Endothelial cell of umbilical vein (primary cell): Measurements from ENCODE around the gene PIEZO2. TPM values are rescaled to one million over a fixed set of nuclear protein-coding genes. Genes with fewer than 3 reads are reported as not detected.

Source experiments
- BruUV-seq: library from RNA; stranded (reverse); fragments of 400-500 nt; replicated peaks from 2 replicates; lab custom pipeline; 2021; lab: Mats Ljungman, UMichigan
- CTCF ChIA-PET: fragments of 300-600, 350-600 bp; sonication (Branson Sonifier 250); formaldehyde crosslinking; loops from one replicate; lab custom pipeline; 2021; ENCODE audit warnings: antibody characterized with exemption, inconsistent platforms; lab: Charles Lee
- POLR2A ChIA-PET: fragments of 300-600, 350-600 bp; sonication (Branson Sonifier 250); formaldehyde crosslinking; loops from one replicate; lab custom pipeline; 2021; ENCODE audit warnings: antibody characterized with exemption, inconsistent platforms; lab: Charles Lee
- DNase-seq: peaks from one replicate; pipeline ENCODE4 v3.0.0-alpha.2; 2011; ENCODE audit warnings: low read depth, low spot score
- FAIRE-seq: peaks from 2 replicates; lab custom pipeline; 2011; peaks lifted over from hg19 to GRCh38; lab: Jason Lieb, UNC
- H2AFZ ChIP-seq: 2 replicates; pipeline ENCODE4 v1.6.0; 2012; ENCODE audit warnings: low read depth, low read length, control low read depth, inconsistent platforms
- H3K27ac ChIP-seq: 2 replicates; pipeline ENCODE4 v1.5.1; 2011; ENCODE audit warnings: low read depth, mild to moderate bottlenecking, control low read depth, low read length, moderate library complexity; ENCODE audit not compliant: insufficient read depth
- H3K27me3 ChIP-seq, 2 experiments: 2 replicates each; pipeline versions ENCODE4 v1.6.0 to v1.6.1; 2011; ENCODE audit warnings: low read length in 2 of 2, mixed read lengths in 1 of 2; ENCODE audit not compliant: control insufficient read depth in 2 of 2, insufficient read depth in 2 of 2
- H3K36me3 ChIP-seq, 2 experiments: 2 replicates in 1 of 2; 3 replicates in 1 of 2; pipeline ENCODE4 v1.5.1; 2011; ENCODE audit warnings: low read length in 2 of 2, mild to moderate bottlenecking in 1 of 2, moderate library complexity in 1 of 2; ENCODE audit not compliant: control insufficient read depth in 2 of 2, insufficient read depth in 2 of 2; ENCODE audit errors: extremely low read depth in 1 of 2
- H3K4me1 ChIP-seq: 3 replicates; pipeline ENCODE4 v1.5.1; 2011; ENCODE audit warnings: mild to moderate bottlenecking, low read length; ENCODE audit not compliant: control insufficient read depth, insufficient read depth; ENCODE audit errors: extremely low read depth
- H3K4me2 ChIP-seq: 2 replicates; pipeline ENCODE4 v1.6.1; 2011; ENCODE audit warnings: low read length, control low read depth, mixed read lengths; ENCODE audit not compliant: insufficient read depth
- H3K4me3 ChIP-seq, 3 experiments: fragments of 200-600 bp in 1 of 3; sonication (generic), shearing (Covaris generic) in 1 of 3; replicated peaks in 1 of 3; 2 replicates each; pipeline ENCODE4 v1.5.1; 2011 to 2016; ENCODE audit warnings: control low read depth in 3 of 3, low read length in 3 of 3, mild to moderate bottlenecking in 2 of 3, inconsistent platforms in 1 of 3, low read depth in 1 of 3, moderate library complexity in 1 of 3; ENCODE audit not compliant: insufficient read depth in 1 of 3
- H3K79me2 ChIP-seq: 2 replicates; pipeline ENCODE4 v1.6.0; 2012; ENCODE audit warnings: low read length, inconsistent platforms; ENCODE audit not compliant: control insufficient read depth, insufficient read depth
- H3K9ac ChIP-seq: replicated peaks from 2 replicates; pipeline ENCODE3; 2011; ENCODE audit warnings: low read length, control low read depth; ENCODE audit not compliant: insufficient read depth; ENCODE audit errors: extremely low read depth
- H3K9me1 ChIP-seq: replicated peaks from 3 replicates; pipeline ENCODE4 v1.6.0; 2011; ENCODE audit warnings: mild to moderate bottlenecking, low read length; ENCODE audit not compliant: control insufficient read depth, insufficient read depth; ENCODE audit errors: extremely low read depth
- H3K9me3 ChIP-seq: replicated peaks from 2 replicates; pipeline ENCODE4 v1.5.1; 2012; ENCODE audit warnings: low read length, inconsistent platforms; ENCODE audit not compliant: control insufficient read depth, insufficient read depth
- H4K20me1 ChIP-seq: replicated peaks from 2 replicates; pipeline ENCODE3; 2011; ENCODE audit warnings: mild to moderate bottlenecking, low read length; ENCODE audit not compliant: control insufficient read depth, insufficient read depth; ENCODE audit errors: extremely low read depth
- EZH2 ChIP-seq: IDR thresholded peaks from 2 replicates; pipeline ENCODE4 v1.6.1; 2012; ENCODE audit warnings: borderline replicate concordance, low read depth, mild to moderate bottlenecking, moderate library complexity, low read length, inconsistent platforms; ENCODE audit not compliant: severe bottlenecking
- FOS ChIP-seq: IDR thresholded peaks from 2 replicates; pipeline ENCODE4 v1.6.1; 2011; ENCODE audit warnings: mild to moderate bottlenecking, low read length, moderate library complexity, borderline replicate concordance; ENCODE audit not compliant: insufficient read depth
- GATA2 ChIP-seq: IDR thresholded peaks from 2 replicates; pipeline ENCODE4 v1.7.0; 2011; ENCODE audit warnings: low read depth, mild to moderate bottlenecking, moderate library complexity, mixed read lengths, low read length; ENCODE audit not compliant: insufficient read length, insufficient read depth
- JUN ChIP-seq: IDR thresholded peaks from 2 replicates; pipeline ENCODE4 v1.6.1; 2011; ENCODE audit warnings: borderline replicate concordance, low read depth; ENCODE audit not compliant: insufficient read length, insufficient read depth
- MAX ChIP-seq: IDR thresholded peaks from 2 replicates; pipeline ENCODE4 v1.6.1; 2011; ENCODE audit not compliant: insufficient read depth, insufficient read length
- MYC ChIP-seq: IDR thresholded peaks from one replicate; pipeline ENCODE4 v1.6.1; 2011; ENCODE audit warnings: mild to moderate bottlenecking, low read depth, low read length
- POLR2A ChIP-seq: IDR thresholded peaks from 2 replicates; pipeline ENCODE4 v1.6.1; 2012; ENCODE audit warnings: low read depth, mild to moderate bottlenecking, control low read depth, low read length
- POLR2AphosphoS5 ChIP-seq: IDR thresholded peaks from 2 replicates; pipeline ENCODE4 v1.6.1; 2012; ENCODE audit warnings: low read depth, mild to moderate bottlenecking, control low read depth, low read length, moderate library complexity; ENCODE audit not compliant: insufficient read depth
- dilution Hi-C: fragments of 300-500 bp; cut with MboI; formaldehyde crosslinking; loops from one replicate; pipeline ENCODE4 v1.15.0; 2019; ENCODE audit warnings: low sequenced_read_pairs; ENCODE audit not compliant: extremely low pct_ligation_motif_present
- intact Hi-C: fragments of 100-400 bp; cut with micrococcal nuclease; formaldehyde crosslinking; loops from one replicate; pipeline ENCODE4 v1.10.0; 2022
- polyA plus RNA-seq, 4 experiments: library from polyadenylated mRNA; depleted of rRNA in 3 of 4; stranded (reverse) in 3 of 4; unstranded in 1 of 4; fragments of >200 nt; gene quantifications; 2 replicates each; pipeline versions ENCODE4 v1.2.1 to v1.2.3, GENCODE V29; 2011 to 2012; ENCODE audit warnings: missing spikeins in 1 of 4
- total RNA-seq: library from RNA; stranded (reverse); gene quantifications from 2 replicates; pipeline ENCODE4 v1.2.3, GENCODE V29; 2021
- TF ChIP-seq, protein P1 (sequence below), 2 donors: IDR thresholded peaks; 1 replicate in 1 of 2; 2 replicates in 1 of 2; pipeline ENCODE4 v1.5.1; 2011; ENCODE audit warnings: low read length in 2 of 2, mild to moderate bottlenecking in 2 of 2, moderate library complexity in 2 of 2, control low read depth in 1 of 2, inconsistent platforms in 1 of 2, low read depth in 1 of 2; ENCODE audit not compliant: insufficient read depth in 1 of 2; ENCODE audit errors: extremely low read depth in 1 of 2

Gene PIEZO2
- total and polyA plus RNA-seq, 2 donors (not counting 3 experiments of a cell fraction or from before 2014, with no cell fraction given) = 1.7 to 11.2 TPM

GRCh38 chr18:10919851-10920250 is 229.5 kb downstream of the PIEZO2 start:
- dilution Hi-C loops = no loop called here
- H4K20me1 ChIP-seq = no peaks in the 10 kb centered on the region
- H3K27me3 ChIP-seq = no peaks in the 10 kb centered on the region
- TF ChIP-seq MYC (no peak), GATA2 (no peak), MAX (no peak), FOS (no peak), EZH2 (no peak), POLR2A (no peak), JUN (no peak), POLR2AphosphoS5 (no peak)
- TF ChIP-seq, protein P1, sequence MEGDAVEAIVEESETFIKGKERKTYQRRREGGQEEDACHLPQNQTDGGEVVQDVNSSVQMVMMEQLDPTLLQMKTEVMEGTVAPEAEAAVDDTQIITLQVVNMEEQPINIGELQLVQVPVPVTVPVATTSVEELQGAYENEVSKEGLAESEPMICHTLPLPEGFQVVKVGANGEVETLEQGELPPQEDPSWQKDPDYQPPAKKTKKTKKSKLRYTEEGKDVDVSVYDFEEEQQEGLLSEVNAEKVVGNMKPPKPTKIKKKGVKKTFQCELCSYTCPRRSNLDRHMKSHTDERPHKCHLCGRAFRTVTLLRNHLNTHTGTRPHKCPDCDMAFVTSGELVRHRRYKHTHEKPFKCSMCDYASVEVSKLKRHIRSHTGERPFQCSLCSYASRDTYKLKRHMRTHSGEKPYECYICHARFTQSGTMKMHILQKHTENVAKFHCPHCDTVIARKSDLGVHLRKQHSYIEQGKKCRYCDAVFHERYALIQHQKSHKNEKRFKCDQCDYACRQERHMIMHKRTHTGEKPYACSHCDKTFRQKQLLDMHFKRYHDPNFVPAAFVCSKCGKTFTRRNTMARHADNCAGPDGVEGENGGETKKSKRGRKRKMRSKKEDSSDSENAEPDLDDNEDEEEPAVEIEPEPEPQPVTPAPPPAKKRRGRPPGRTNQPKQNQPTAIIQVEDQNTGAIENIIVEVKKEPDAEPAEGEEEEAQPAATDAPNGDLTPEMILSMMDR (IDR thresholded peaks at IDR 0.05; ENCODE audit: extremely low read depth in 1 of 2, insufficient read depth in 1 of 2, low read depth in 1 of 2, low read length in 2 of 2) = no peak
- H3K4me1 ChIP-seq = peaks cover 18% of the 10 kb centered on the region
- no peak overlapping the region for H3K27ac ChIP-seq
- no peaks in the 10 kb centered on the region for H3K9me3 ChIP-seq
- no TSS peak for BruUV-seq
- H3K9me1 ChIP-seq = no peaks in the 10 kb centered on the region
- no peak overlapping the region for H3K9ac ChIP-seq
- POLR2A ChIA-PET = no interaction called here
- CTCF ChIA-PET = no interaction called here
- H3K4me3 ChIP-seq = no peak overlapping the region
- no peak overlapping the region for H2AFZ ChIP-seq
- intact Hi-C loops = no loop called here
- no peaks in the 10 kb centered on the region for H3K79me2 ChIP-seq
- no peaks in the 10 kb centered on the region for H3K36me3 ChIP-seq
- H3K4me2 ChIP-seq = no peak overlapping the region
- DNase-seq (no peak), FAIRE-seq (no peak)
